Measurements from ENCODE around the gene FEZ2.

FEZ2 gene

DNA sequence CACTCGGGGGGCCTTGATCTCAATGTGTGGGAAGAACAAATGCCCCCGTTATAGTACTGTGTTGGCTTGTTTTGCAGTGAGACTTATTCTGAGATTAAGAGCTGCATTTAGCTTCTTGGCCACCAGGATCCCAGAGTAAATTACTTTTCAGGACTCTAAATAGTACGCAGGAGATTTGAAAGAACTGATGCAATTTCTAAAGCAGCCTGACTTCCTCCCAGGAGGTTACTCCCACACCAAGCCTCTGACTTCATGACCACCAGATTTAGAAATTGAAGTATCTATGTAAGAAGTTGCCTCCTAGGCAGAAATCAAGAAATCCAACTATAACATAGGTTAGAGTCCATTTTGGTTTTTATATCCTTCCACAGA is 67.0 kb downstream of the FEZ2 start:
- DNase-seq (ENCODE audit: extremely low read depth, low read depth): no peak
- TF ChIP-seq, protein P1, sequence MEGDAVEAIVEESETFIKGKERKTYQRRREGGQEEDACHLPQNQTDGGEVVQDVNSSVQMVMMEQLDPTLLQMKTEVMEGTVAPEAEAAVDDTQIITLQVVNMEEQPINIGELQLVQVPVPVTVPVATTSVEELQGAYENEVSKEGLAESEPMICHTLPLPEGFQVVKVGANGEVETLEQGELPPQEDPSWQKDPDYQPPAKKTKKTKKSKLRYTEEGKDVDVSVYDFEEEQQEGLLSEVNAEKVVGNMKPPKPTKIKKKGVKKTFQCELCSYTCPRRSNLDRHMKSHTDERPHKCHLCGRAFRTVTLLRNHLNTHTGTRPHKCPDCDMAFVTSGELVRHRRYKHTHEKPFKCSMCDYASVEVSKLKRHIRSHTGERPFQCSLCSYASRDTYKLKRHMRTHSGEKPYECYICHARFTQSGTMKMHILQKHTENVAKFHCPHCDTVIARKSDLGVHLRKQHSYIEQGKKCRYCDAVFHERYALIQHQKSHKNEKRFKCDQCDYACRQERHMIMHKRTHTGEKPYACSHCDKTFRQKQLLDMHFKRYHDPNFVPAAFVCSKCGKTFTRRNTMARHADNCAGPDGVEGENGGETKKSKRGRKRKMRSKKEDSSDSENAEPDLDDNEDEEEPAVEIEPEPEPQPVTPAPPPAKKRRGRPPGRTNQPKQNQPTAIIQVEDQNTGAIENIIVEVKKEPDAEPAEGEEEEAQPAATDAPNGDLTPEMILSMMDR (IDR thresholded peaks at IDR 0.05; ENCODE audit: low read depth, low read length): no peak; the same call in 1 of the 2 replicates

DNA sequence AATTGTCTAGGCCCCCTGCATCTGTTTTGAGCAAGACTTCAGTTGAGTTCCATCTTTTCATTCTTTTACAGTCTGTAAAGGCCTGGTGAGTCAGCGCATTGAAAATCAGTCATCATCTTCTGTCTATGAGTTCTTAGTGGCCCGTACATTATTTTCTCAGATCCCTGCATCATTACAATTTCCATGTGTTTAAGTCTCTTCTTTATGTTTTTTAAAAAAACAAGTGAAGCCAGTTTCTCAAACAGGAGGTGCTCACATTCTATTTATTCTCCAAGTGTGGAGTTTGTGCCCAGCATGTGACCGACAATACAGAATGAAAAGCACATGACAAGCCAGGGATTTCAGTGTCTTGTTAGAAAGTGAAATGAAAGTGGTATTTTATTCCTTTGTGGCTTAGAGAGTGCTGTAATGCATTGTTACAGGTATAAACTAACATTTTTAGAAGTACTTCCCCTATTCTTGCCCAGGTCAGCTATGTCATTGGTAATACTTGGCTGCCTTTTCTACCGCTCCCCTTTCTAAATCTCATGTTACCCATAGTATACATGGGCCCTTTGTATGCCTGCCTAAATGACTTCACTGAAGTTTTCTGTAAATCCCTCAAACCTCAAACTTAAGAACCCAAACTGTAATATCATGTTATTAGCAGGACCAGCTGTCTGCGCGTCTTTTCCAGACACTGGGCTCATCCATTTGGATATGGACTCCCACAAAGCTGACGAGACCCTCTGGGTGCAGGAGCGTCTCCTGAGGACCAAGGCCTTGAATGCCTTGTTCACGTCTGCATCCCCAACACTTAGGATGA is 67.6 kb downstream of the FEZ2 start:
- TF ChIP-seq, protein P1 (IDR thresholded peaks at IDR 0.05; ENCODE audit: low read depth, low read length): no peak
- DNase-seq (ENCODE audit: extremely low read depth, low read depth): no peak

DNA sequence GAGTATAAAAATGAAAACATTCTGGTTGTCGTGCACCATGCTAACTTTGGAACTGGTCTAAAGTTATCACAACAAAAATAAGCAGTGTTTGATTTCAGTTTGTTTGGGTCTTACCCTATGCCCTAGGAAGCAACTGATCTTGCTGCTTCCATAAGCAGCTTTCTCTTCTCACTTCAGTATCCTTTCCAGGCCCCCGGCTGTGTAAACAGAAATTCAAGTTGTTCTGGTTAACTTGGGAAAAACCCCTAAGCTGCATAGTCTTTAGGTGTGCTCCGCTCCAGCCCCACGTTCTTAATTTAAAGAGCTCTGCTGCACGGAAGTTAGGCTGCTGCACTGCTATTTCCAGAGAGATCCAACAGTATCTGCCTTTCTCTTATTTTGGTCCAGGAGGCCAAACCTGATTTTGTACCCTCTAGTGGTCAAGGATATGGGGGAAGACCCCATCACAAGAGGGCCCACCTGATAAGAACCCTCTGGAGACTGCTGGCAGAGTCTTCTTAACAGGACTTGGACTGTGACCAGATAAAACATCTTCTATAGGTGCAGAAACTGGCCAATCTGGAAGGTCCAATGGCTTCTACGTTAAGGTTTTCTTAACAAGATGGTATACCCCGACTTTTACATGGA is 69.1 kb downstream of the FEZ2 start:
- DNase-seq (ENCODE audit: extremely low read depth, low read depth): no peak
- TF ChIP-seq, protein P1 (IDR thresholded peaks at IDR 0.05; ENCODE audit: low read depth, low read length): no peak

DNA sequence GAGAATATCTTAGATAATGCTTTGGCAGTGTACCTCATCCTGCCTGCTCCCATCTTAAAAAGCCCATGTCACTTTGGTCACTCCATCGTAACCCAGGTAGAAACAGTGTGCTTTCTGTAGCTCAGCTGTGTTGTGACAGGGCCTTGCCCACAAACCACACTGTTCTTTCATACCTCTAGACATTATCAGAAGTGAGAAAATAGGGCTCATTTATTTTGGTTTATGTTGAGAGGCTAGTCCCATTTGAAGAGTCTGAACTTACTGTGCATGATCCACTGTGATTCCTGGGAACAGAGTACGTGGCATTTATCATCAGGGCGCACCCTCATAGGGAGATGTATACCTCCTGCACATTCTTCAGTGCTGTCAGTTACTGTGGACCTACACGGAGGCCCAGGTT is 69.7 kb downstream of the FEZ2 start:
- DNase-seq (ENCODE audit: extremely low read depth, low read depth): no peak
- TF ChIP-seq, protein P1 (IDR thresholded peaks at IDR 0.05; ENCODE audit: low read depth, low read length): no peak

DNA sequence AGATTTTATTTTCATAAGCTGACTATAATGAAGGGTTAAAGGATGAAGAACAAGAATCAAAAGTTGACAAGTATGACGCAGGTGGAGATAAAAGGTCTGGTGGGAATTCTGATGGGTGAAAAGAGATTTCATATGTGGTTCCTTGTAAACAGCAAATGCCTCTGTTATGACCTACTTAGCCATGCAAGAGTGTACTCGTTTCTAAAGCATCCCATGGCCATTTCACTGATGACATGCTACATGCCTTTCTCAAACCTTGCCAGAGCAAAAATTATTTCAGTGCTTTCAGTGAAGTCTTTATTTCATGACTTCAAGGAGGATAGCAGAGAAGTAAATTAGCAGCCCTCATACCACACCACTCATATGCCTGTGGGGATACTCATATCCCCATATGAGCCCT is 71.7 kb downstream of the FEZ2 start:
- TF ChIP-seq, protein P1 (IDR thresholded peaks at IDR 0.05; ENCODE audit: low read depth, low read length): no peak
- DNase-seq (ENCODE audit: extremely low read depth, low read depth): no peak

DNA sequence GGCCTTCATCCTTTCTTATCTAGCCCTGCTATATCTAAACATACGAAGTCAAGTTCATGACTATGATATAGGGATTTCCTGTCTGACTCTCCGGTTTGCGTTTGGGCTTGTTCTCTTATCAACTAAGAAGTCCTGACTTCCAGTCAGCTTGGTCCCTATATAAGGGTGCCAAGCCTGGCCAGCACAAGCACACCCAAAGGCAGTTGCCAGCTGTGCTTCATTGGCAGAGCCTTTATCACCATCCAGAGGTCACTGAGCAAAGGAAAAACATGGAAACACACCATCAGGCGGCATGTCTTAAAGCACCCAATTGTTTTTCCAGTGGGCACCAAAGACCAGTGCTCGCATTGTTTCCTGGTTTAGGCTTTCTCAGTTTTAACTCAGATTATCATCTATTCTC is 72.7 kb downstream of the FEZ2 start:
- DNase-seq (ENCODE audit: extremely low read depth, low read depth): no peak
- TF ChIP-seq, protein P1 (IDR thresholded peaks at IDR 0.05; ENCODE audit: low read depth, low read length): no peak

DNA sequence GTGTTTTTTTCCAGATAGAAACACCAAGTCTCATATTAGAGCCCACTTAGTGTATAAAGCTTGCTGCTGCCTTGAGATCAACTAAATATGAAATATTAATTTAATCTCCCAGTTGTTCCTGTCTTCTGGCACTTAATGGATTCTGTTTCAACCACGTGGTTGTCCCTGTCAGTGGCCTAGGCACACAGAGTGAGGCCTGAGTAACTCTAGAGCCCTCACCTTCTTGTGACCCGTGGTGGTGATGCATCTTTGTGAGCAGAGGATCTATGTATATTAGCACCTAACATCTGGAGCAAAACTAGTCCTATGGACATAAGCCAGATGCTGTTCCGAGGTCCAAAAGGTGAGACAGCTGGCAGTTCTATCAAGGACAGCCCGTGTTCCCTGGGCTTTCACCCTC is 74.8 kb downstream of the FEZ2 start:
- TF ChIP-seq, protein P1 (IDR thresholded peaks at IDR 0.05; ENCODE audit: low read depth, low read length): no peak
- DNase-seq (ENCODE audit: extremely low read depth, low read depth): no peak

All from AG09319 (cell line).